WTC11 (cell line): Measurements from ENCODE around the gene KCNT1. TPM values are rescaled to one million over a fixed set of nuclear protein-coding genes. Genes with fewer than 3 reads are reported as not detected.

Source experiments
- ATAC-seq: fragments of 200-7000 bp; cut with Tn5 transposase; 2 replicates; pipeline ENCODE4 v1.10.0; 2021; ENCODE audit warnings: mild to moderate bottlenecking, moderate library complexity
- CTCF ChIA-PET: fragments of 300-600 bp; sonication (Branson Sonifier 250); formaldehyde crosslinking; loops from one replicate; lab custom pipeline; 2021; ENCODE audit warnings: antibody characterized with exemption; lab: Charles Lee
- POLR2A ChIA-PET: fragments of 350-600 bp; sonication (Branson Sonifier 250); formaldehyde crosslinking; loops from one replicate; lab custom pipeline; 2021; ENCODE audit warnings: antibody characterized with exemption; lab: Charles Lee
- DNase-seq: peaks from one replicate; pipeline ENCODE4 v3.0.0; 2021; ENCODE audit warnings: low spot score
- H3K27ac Mint-ChIP-seq: 2 replicates; pipeline ENCODE4 v1.8.0; 2021; ENCODE audit warnings: mixed read lengths
- H3K27me3 Mint-ChIP-seq: 2 replicates; pipeline ENCODE4 v1.8.0; 2021; ENCODE audit warnings: low read depth, mild to moderate bottlenecking, moderate library complexity, mixed read lengths
- H3K36me3 Mint-ChIP-seq: 2 replicates; pipeline ENCODE4 v1.8.0; 2021; ENCODE audit warnings: mixed read lengths
- H3K4me1 Mint-ChIP-seq: 2 replicates; pipeline ENCODE4 v1.8.0; 2022; ENCODE audit warnings: mixed read lengths
- H3K4me3 Mint-ChIP-seq: 2 replicates; pipeline ENCODE4 v1.8.0; 2021; ENCODE audit warnings: mild to moderate bottlenecking, moderate library complexity, mixed read lengths
- H3K9me3 Mint-ChIP-seq: 2 replicates; pipeline ENCODE4 v1.8.0; 2021; ENCODE audit warnings: mixed read lengths
- CREB1 ChIP-seq: sonication (generic); formaldehyde crosslinking; IDR thresholded peaks from 2 replicates; pipeline ENCODE4 v1.8.0; 2023; ENCODE audit warnings: mild to moderate bottlenecking, missing genetic modification reagents
- E2F1 ChIP-seq: sonication (generic); formaldehyde crosslinking; IDR thresholded peaks from 2 replicates; pipeline ENCODE4 v1.8.0; 2022; ENCODE audit warnings: mild to moderate bottlenecking, missing genetic modification reagents
- FOXJ3 ChIP-seq: sonication (generic); formaldehyde crosslinking; IDR thresholded peaks from 2 replicates; pipeline ENCODE4 v1.9.0; 2021; ENCODE audit warnings: missing genetic modification reagents, mild to moderate bottlenecking, borderline replicate concordance
- GABPB1 ChIP-seq: sonication (generic); formaldehyde crosslinking; IDR thresholded peaks from 2 replicates; pipeline ENCODE4 v1.8.1; 2023; ENCODE audit warnings: mild to moderate bottlenecking, missing genetic modification reagents
- JAZF1 ChIP-seq: fragments of 250-450 bp; sonication (Bioruptor Pico); IDR thresholded peaks from 2 replicates; pipeline ENCODE4 v1.9.0; 2021; ENCODE audit warnings: moderate library complexity, mild to moderate bottlenecking, inconsistent platforms
- MXD4 ChIP-seq: fragments of 250-450 bp; sonication (Bioruptor Pico); IDR thresholded peaks from 2 replicates; pipeline ENCODE4 v1.8.0; 2021; ENCODE audit warnings: mild to moderate bottlenecking, moderate library complexity, borderline replicate concordance
- NR2C2 ChIP-seq: sonication (generic); formaldehyde crosslinking; IDR thresholded peaks from 2 replicates; pipeline ENCODE4 v1.8.0; 2022; ENCODE audit warnings: mild to moderate bottlenecking, missing genetic modification reagents
- NR3C1 ChIP-seq: sonication (generic); formaldehyde crosslinking; conservative IDR thresholded peaks from 2 replicates; pipeline ENCODE4 v1.8.1; 2023; ENCODE audit warnings: low read depth, mild to moderate bottlenecking, missing genetic modification reagents
- PRRX2 ChIP-seq: fragments of 250-450 bp; sonication (Bioruptor Pico); IDR thresholded peaks from 2 replicates; pipeline ENCODE4 v1.8.0; 2021; ENCODE audit warnings: mild to moderate bottlenecking
- TEAD4 ChIP-seq: sonication (generic); formaldehyde crosslinking; IDR thresholded peaks from 2 replicates; pipeline ENCODE4 v1.8.0; 2022; ENCODE audit warnings: mild to moderate bottlenecking, missing genetic modification reagents
- ZBTB21 ChIP-seq: sonication (generic); formaldehyde crosslinking; IDR thresholded peaks from 2 replicates; pipeline ENCODE4 v1.8.1; 2023; ENCODE audit warnings: mild to moderate bottlenecking, missing genetic modification reagents, borderline replicate concordance
- ZNF263 ChIP-seq: sonication (generic); formaldehyde crosslinking; IDR thresholded peaks from 2 replicates; pipeline ENCODE4 v1.8.1; 2022; ENCODE audit warnings: low read depth, mild to moderate bottlenecking, moderate library complexity, missing genetic modification reagents
- ZNF423 ChIP-seq: fragments of 250-450 bp; sonication (Bioruptor Pico); IDR thresholded peaks from 2 replicates; pipeline ENCODE4 v2.1.2; 2022; ENCODE audit warnings: mild to moderate bottlenecking, moderate library complexity
- total RNA-seq: library from RNA; stranded (reverse); gene quantifications from 3 replicates; pipeline ENCODE4 v1.2.3, GENCODE V29; 2021
- TF ChIP-seq, protein P1 (sequence below): sonication (generic); formaldehyde crosslinking; IDR thresholded peaks from 2 replicates; pipeline ENCODE4 v1.8.1; 2023; ENCODE audit warnings: mild to moderate bottlenecking, missing genetic modification reagents, borderline replicate concordance
- TF ChIP-seq, protein P2 (sequence below): sonication (generic); formaldehyde crosslinking; IDR thresholded peaks from 2 replicates; pipeline ENCODE4 v1.8.1; 2022; ENCODE audit warnings: mild to moderate bottlenecking, moderate library complexity, missing genetic modification reagents
- TF ChIP-seq, protein P3 (sequence below): sonication (generic); formaldehyde crosslinking; IDR thresholded peaks from 2 replicates; pipeline ENCODE4 v1.8.0; 2022; ENCODE audit warnings: missing genetic modification reagents
- TF ChIP-seq, protein P4 (sequence below): fragments of 250-450 bp; sonication (Bioruptor Pico); IDR thresholded peaks from 2 replicates; pipeline ENCODE4 v1.9.0; 2021; ENCODE audit warnings: mild to moderate bottlenecking

KCNT1 gene
- total RNA-seq, 1 experiment from 2014 or later = 0.13 TPM

GRCh38 chr9:135777623-135778177 lies 75.7 kb downstream of the KCNT1 start:
- no peaks in the 10 kb centered on the region for H3K4me1 Mint-ChIP-seq
- TF ChIP-seq GABPB1 (CRISPR knock-in tag) (no peak), MXD4 (no peak), NR3C1 (CRISPR knock-in tag) (no peak), E2F1 (no peak), ZNF263 (CRISPR knock-in tag) (no peak)
- TF ChIP-seq, protein P1, sequence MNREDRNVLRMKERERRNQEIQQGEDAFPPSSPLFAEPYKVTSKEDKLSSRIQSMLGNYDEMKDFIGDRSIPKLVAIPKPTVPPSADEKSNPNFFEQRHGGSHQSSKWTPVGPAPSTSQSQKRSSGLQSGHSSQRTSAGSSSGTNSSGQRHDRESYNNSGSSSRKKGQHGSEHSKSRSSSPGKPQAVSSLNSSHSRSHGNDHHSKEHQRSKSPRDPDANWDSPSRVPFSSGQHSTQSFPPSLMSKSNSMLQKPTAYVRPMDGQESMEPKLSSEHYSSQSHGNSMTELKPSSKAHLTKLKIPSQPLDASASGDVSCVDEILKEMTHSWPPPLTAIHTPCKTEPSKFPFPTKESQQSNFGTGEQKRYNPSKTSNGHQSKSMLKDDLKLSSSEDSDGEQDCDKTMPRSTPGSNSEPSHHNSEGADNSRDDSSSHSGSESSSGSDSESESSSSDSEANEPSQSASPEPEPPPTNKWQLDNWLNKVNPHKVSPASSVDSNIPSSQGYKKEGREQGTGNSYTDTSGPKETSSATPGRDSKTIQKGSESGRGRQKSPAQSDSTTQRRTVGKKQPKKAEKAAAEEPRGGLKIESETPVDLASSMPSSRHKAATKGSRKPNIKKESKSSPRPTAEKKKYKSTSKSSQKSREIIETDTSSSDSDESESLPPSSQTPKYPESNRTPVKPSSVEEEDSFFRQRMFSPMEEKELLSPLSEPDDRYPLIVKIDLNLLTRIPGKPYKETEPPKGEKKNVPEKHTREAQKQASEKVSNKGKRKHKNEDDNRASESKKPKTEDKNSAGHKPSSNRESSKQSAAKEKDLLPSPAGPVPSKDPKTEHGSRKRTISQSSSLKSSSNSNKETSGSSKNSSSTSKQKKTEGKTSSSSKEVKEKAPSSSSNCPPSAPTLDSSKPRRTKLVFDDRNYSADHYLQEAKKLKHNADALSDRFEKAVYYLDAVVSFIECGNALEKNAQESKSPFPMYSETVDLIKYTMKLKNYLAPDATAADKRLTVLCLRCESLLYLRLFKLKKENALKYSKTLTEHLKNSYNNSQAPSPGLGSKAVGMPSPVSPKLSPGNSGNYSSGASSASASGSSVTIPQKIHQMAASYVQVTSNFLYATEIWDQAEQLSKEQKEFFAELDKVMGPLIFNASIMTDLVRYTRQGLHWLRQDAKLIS (CRISPR knock-in tag) = no peak
- TF ChIP-seq, protein P2, sequence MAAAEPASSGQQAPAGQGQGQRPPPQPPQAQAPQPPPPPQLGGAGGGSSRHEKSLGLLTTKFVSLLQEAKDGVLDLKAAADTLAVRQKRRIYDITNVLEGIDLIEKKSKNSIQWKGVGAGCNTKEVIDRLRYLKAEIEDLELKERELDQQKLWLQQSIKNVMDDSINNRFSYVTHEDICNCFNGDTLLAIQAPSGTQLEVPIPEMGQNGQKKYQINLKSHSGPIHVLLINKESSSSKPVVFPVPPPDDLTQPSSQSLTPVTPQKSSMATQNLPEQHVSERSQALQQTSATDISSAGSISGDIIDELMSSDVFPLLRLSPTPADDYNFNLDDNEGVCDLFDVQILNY (CRISPR knock-in tag) = no peak
- ATAC-seq = no peak
- ChIA-PET CTCF (interaction anchor here (0.6 to 1.4 kb wide), 5 partner anchors 16 to 511 kb away, joined by 3 to 6 read pairs (median 4); no protein-coding TSS in a partner anchor), POLR2A (interaction anchor here (0.6 kb wide), 1 partner anchor 181 kb away, joined by 3 read pairs; no protein-coding TSS in a partner anchor)
- no peaks in the 10 kb centered on the region for H3K9me3 Mint-ChIP-seq
- H3K4me3 Mint-ChIP-seq = no peak overlapping the region
- DNase-seq = no peak
- H3K27ac Mint-ChIP-seq = no peak overlapping the region
- no peaks in the 10 kb centered on the region for H3K27me3 Mint-ChIP-seq
- H3K36me3 Mint-ChIP-seq = no peaks in the 10 kb centered on the region

GRCh38 chr9:135778421-135778820 lies 76.4 kb downstream of the KCNT1 start:
- POLR2A ChIA-PET = no interaction called here
- Mint-ChIP-seq H3K27me3 (no peaks in the 10 kb centered on the region), H3K4me1 (no peaks in the 10 kb centered on the region), H3K36me3 (no peaks in the 10 kb centered on the region), H3K27ac (no peak overlapping the region), H3K9me3 (no peaks in the 10 kb centered on the region), H3K4me3 (no peak overlapping the region)
- TF ChIP-seq, protein P3, sequence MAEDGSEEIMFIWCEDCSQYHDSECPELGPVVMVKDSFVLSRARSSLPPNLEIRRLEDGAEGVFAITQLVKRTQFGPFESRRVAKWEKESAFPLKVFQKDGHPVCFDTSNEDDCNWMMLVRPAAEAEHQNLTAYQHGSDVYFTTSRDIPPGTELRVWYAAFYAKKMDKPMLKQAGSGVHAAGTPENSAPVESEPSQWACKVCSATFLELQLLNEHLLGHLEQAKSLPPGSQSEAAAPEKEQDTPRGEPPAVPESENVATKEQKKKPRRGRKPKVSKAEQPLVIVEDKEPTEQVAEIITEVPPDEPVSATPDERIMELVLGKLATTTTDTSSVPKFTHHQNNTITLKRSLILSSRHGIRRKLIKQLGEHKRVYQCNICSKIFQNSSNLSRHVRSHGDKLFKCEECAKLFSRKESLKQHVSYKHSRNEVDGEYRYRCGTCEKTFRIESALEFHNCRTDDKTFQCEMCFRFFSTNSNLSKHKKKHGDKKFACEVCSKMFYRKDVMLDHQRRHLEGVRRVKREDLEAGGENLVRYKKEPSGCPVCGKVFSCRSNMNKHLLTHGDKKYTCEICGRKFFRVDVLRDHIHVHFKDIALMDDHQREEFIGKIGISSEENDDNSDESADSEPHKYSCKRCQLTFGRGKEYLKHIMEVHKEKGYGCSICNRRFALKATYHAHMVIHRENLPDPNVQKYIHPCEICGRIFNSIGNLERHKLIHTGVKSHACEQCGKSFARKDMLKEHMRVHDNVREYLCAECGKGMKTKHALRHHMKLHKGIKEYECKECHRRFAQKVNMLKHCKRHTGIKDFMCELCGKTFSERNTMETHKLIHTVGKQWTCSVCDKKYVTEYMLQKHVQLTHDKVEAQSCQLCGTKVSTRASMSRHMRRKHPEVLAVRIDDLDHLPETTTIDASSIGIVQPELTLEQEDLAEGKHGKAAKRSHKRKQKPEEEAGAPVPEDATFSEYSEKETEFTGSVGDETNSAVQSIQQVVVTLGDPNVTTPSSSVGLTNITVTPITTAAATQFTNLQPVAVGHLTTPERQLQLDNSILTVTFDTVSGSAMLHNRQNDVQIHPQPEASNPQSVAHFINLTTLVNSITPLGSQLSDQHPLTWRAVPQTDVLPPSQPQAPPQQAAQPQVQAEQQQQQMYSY (CRISPR knock-in tag) = no peak
- TF ChIP-seq JAZF1 = no peak
- TF ChIP-seq CREB1 (CRISPR knock-in tag) = no peak
- TF ChIP-seq, protein P4, sequence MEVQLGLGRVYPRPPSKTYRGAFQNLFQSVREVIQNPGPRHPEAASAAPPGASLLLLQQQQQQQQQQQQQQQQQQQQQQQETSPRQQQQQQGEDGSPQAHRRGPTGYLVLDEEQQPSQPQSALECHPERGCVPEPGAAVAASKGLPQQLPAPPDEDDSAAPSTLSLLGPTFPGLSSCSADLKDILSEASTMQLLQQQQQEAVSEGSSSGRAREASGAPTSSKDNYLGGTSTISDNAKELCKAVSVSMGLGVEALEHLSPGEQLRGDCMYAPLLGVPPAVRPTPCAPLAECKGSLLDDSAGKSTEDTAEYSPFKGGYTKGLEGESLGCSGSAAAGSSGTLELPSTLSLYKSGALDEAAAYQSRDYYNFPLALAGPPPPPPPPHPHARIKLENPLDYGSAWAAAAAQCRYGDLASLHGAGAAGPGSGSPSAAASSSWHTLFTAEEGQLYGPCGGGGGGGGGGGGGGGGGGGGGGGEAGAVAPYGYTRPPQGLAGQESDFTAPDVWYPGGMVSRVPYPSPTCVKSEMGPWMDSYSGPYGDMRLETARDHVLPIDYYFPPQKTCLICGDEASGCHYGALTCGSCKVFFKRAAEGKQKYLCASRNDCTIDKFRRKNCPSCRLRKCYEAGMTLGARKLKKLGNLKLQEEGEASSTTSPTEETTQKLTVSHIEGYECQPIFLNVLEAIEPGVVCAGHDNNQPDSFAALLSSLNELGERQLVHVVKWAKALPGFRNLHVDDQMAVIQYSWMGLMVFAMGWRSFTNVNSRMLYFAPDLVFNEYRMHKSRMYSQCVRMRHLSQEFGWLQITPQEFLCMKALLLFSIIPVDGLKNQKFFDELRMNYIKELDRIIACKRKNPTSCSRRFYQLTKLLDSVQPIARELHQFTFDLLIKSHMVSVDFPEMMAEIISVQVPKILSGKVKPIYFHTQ (CRISPR knock-in tag) = no peak
- TF ChIP-seq NR2C2 = no peak
- no peak for TF ChIP-seq TEAD4 (CRISPR knock-in tag)
- TF ChIP-seq ZBTB21 (CRISPR knock-in tag) = no peak
- no peak for TF ChIP-seq PRRX2 (CRISPR knock-in tag)
- no peak for TF ChIP-seq ZNF423 (CRISPR knock-in tag)
- TF ChIP-seq ZNF263 (CRISPR knock-in tag) = no peak
- no peak for TF ChIP-seq FOXJ3
- ATAC-seq (no peak), DNase-seq (no peak)
- CTCF ChIA-PET = no interaction called here
